B cell (primary cell): ENCODE results near the gene BEST2. TPM values are rescaled to one million over a fixed set of nuclear protein-coding genes. Genes with fewer than 3 reads are reported as not detected.

ENCODE experiments used
- ATAC-seq: fragments of 200-7000 bp; cut with Tn5 transposase; one replicate; pipeline ENCODE4 v1.10.0; 2021; ENCODE audit warnings: low read depth, mild to moderate bottlenecking, moderate number of reproducible peaks, moderate library complexity
- CTCF ChIA-PET: fragments of 350-600 bp; sonication (Branson Sonifier 250); formaldehyde crosslinking; loops from one replicate; lab custom pipeline; 2021; ENCODE audit warnings: antibody characterized with exemption, inconsistent platforms; lab: Charles Lee
- POLR2A ChIA-PET: fragments of 350-600 bp; sonication (Branson Sonifier 250); formaldehyde crosslinking; loops from one replicate; lab custom pipeline; 2021; ENCODE audit warnings: antibody characterized with exemption; lab: Charles Lee
- DNase-seq: peaks from one replicate; pipeline ENCODE4 v3.0.0; 2013
- H2AFZ ChIP-seq: 2 replicates; pipeline ENCODE4 v1.6.1; 2012; ENCODE audit warnings: mild to moderate bottlenecking, low read depth, low read length; ENCODE audit not compliant: insufficient read depth, poor library complexity, severe bottlenecking
- H3K27ac ChIP-seq, 2 donors: 1 replicate in 1 of 2; 2 replicates in 1 of 2; pipeline ENCODE4 v1.5.1; 2012 to 2013; ENCODE audit warnings: low read length in 2 of 2, mild to moderate bottlenecking in 2 of 2, moderate library complexity in 1 of 2
- H3K27me3 ChIP-seq, 4 experiments: fragments of 200-600 bp in 1 of 4; sonication (generic) in 1 of 4; replicated peaks in 1 of 4; 1 replicate in 2 of 4; 2 replicates in 2 of 4; pipeline versions ENCODE4 v1.6.1 to v1.7.0; 2013 to 2016; ENCODE audit warnings: low read length in 3 of 4, mild to moderate bottlenecking in 2 of 4, mixed read lengths in 1 of 4, moderate library complexity in 1 of 4; ENCODE audit not compliant: insufficient read depth in 4 of 4, control insufficient read depth in 3 of 4; ENCODE audit errors: control extremely low read depth in 1 of 4
- H3K36me3 ChIP-seq, 2 experiments: replicated peaks in 1 of 2; 1 replicate in 1 of 2; 2 replicates in 1 of 2; pipeline versions ENCODE4 v1.6.1 to v1.7.1; 2013; ENCODE audit warnings: low read length in 1 of 2; ENCODE audit not compliant: insufficient read depth in 2 of 2, control insufficient read depth in 1 of 2; ENCODE audit errors: control extremely low read depth in 1 of 2, extremely low read depth in 1 of 2
- H3K4me1 ChIP-seq, 2 donors: fragments of 200-600 bp in 1 of 2; sonication (generic) in 1 of 2; 1 replicate in 1 of 2; 2 replicates in 1 of 2; pipeline versions ENCODE4 v1.5.1 to v1.6.1; 2013 to 2017; ENCODE audit warnings: low read length in 2 of 2; ENCODE audit not compliant: control insufficient read depth in 2 of 2, insufficient read depth in 2 of 2
- H3K4me2 ChIP-seq: replicated peaks from 2 replicates; pipeline ENCODE3; 2012; ENCODE audit warnings: mild to moderate bottlenecking, low read depth, low read length; ENCODE audit not compliant: poor library complexity, severe bottlenecking
- H3K4me3 ChIP-seq, 5 experiments: fragments of 200-600 bp in 1 of 5; sonication (generic) in 1 of 5; 1 replicate in 3 of 5; 2 replicates in 2 of 5; pipeline versions ENCODE4 v1.5.1 to v1.7.0; 2011 to 2016; ENCODE audit warnings: low read length in 4 of 5, mild to moderate bottlenecking in 4 of 5, low read depth in 2 of 5, control low read depth in 1 of 5, moderate library complexity in 1 of 5; ENCODE audit not compliant: insufficient read depth in 1 of 5; ENCODE audit errors: control extremely low read depth in 1 of 5, extremely low read depth in 1 of 5
- H3K79me2 ChIP-seq: fragments of 200-600 bp; sonication (generic); one replicate; pipeline ENCODE4 v1.6.0; 2016; ENCODE audit warnings: low read length; ENCODE audit not compliant: control insufficient read depth, insufficient read depth
- H3K9ac ChIP-seq: fragments of 200-600 bp; sonication (generic); 2 replicates; pipeline ENCODE4 v1.6.1; 2017; ENCODE audit warnings: mild to moderate bottlenecking, low read length, moderate library complexity
- H3K9me3 ChIP-seq, 3 donors: one replicate each; pipeline versions ENCODE4 v1.6.1 to v1.7.1; 2013; ENCODE audit warnings: low read length in 2 of 3; ENCODE audit not compliant: control insufficient read depth in 2 of 3, insufficient read depth in 1 of 3; ENCODE audit errors: control extremely low read depth in 1 of 3
- H4K20me1 ChIP-seq: 2 replicates; pipeline ENCODE4 v1.6.0; 2012; ENCODE audit warnings: mild to moderate bottlenecking, low read length; ENCODE audit not compliant: insufficient read depth, control insufficient read depth, poor library complexity, severe bottlenecking
- H3K27ac Mint-ChIP-seq: one replicate; pipeline ENCODE4 v1.8.0; 2021; ENCODE audit warnings: mixed read lengths
- H3K27me3 Mint-ChIP-seq: one replicate; pipeline ENCODE4 v1.8.0; 2021; ENCODE audit warnings: mixed read lengths
- H3K4me1 Mint-ChIP-seq: one replicate; pipeline ENCODE4 v1.8.0; 2021; ENCODE audit warnings: mixed read lengths
- H3K4me3 Mint-ChIP-seq: one replicate; pipeline ENCODE4 v1.8.0; 2021; ENCODE audit warnings: mixed read lengths
- H3K9me3 Mint-ChIP-seq: one replicate; pipeline ENCODE4 v1.8.0; 2022; ENCODE audit warnings: mixed read lengths; ENCODE audit not compliant: insufficient read depth
- CTCF ChIP-seq: fragments of 200-600 bp; IDR thresholded peaks from one replicate; pipeline ENCODE4 v1.8.0; 2022; ENCODE audit warnings: antibody characterized with exemption, mild to moderate bottlenecking
- EZH2 ChIP-seq: IDR thresholded peaks from 2 replicates; pipeline ENCODE4 v1.6.1; 2012; ENCODE audit warnings: borderline replicate concordance, low read depth, mild to moderate bottlenecking, moderate library complexity, low read length; ENCODE audit not compliant: insufficient read depth, poor library complexity, severe bottlenecking
- whole genome bisulfite sequencing: methylation state at CpG from one replicate; pipeline ENCODE4 v1.1.5; 2013; ENCODE audit warnings: missing lambda C conversion rate; ENCODE audit not compliant: insufficient coverage; 5-methylcytosine and 5-hydroxymethylcytosine counted together
- intact Hi-C: fragments of 100-400 bp; cut with micrococcal nuclease; formaldehyde crosslinking; loops from one replicate; pipeline ENCODE4 v1.10.0; 2022
- polyA plus RNA-seq: library from polyadenylated mRNA; depleted of rRNA; stranded (reverse); fragments of >200 nt; gene quantifications from 2 replicates; pipeline ENCODE4 v1.2.3, GENCODE V29; 2012
- total RNA-seq, 2 donors: library from RNA; stranded (reverse); fragments of 120-200 nt in 1 of 2; gene quantifications; 1 replicate in 1 of 2; 2 replicates in 1 of 2; pipeline versions ENCODE4 v1.2.3 to v1.2.4, GENCODE V29; 2013 to 2022

Gene BEST2
- total and polyA plus RNA-seq, 2 donors (not counting 1 experiment from before 2014, with no cell fraction given): 0.07 TPM; not detected in 1

GRCh38 chr19:12720851-12721655 is 30.5 kb upstream of the BEST2 start:
- H3K9ac ChIP-seq: peak overlapping the region; percentile 85
- peak overlapping the region; percentile 95 for H3K4me2 ChIP-seq
- Mint-ChIP-seq H3K9me3 (no peaks in the 10 kb centered on the region), H3K4me1 (peaks cover 38% of the 10 kb centered on the region), H3K27ac (peak overlapping the region; percentile 84), H3K27me3 (no peaks in the 10 kb centered on the region), H3K4me3 (peak overlapping the region; percentile 89)
- ATAC-seq: no peak
- H3K4me1 ChIP-seq: peaks cover 29 to 35% of the 10 kb centered on the region in 2 donors
- H2AFZ ChIP-seq: peak overlapping the region; percentile 83
- ChIA-PET CTCF (interaction anchor here (0.7 to 2.1 kb wide), 3 partner anchors 26 to 75 kb away, joined by 4 to 15 read pairs (median 4); no protein-coding TSS in a partner anchor), POLR2A (interaction anchor here (0.8 to 3.6 kb wide), 4 partner anchors 9 to 71 kb away, joined by 3 to 30 read pairs (median 22); partner anchors contain the start of genes DHPS, JUNB and TRIR)
- peak overlapping the region; percentile 12 to 78 (median 70) for H3K4me3 ChIP-seq
- H3K27ac ChIP-seq: peak overlapping the region in 1 of 2 donors; percentile 69
- WGBS: 13% methylated on average over 59 of the region's 59 CpGs
- no peaks in the 10 kb centered on the region for H3K9me3 ChIP-seq
- peaks cover 68% of the 10 kb centered on the region for H3K79me2 ChIP-seq
- DNase-seq: no peak
- no peaks in the 10 kb centered on the region for H3K27me3 ChIP-seq
- H4K20me1 ChIP-seq: peaks cover 11% of the 10 kb centered on the region
- no peak for TF ChIP-seq EZH2
- TF ChIP-seq CTCF: no peak
- intact Hi-C loops: loop anchor here (5.0 kb wide), 2 partner anchors 54 to 86 kb away; partner anchors contain the start of genes MAN2B1, RNASEH2A and WDR83
- H3K36me3 ChIP-seq: peaks cover 2 to 7% of the 10 kb centered on the region in 2 experiments
